Measurements from ENCODE around the gene GPR107. TPM values are rescaled to one million over a fixed set of nuclear protein-coding genes. Genes with fewer than 3 reads are reported as not detected.

Gene GPR107
- total RNA-seq, 1 experiment from 2014 or later: 13.8 TPM

DNA sequence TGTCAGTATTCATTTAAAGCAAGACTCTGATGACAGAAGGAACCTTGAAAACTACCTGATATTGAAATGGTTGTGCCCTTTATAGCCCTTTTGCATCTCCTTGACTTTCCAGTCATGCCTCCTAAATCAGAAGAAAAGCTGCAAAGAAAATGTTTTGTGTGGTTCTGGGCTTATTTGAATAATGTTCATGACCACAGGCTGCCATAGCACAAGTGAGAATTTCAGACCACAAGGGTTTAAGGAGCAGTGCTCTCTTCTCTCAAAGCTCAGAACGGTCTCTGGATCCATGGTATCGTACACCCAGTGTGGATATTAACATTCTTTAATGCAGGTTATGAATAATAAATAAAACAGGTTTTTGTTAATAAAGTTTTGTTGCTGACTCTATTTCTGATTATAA is 54.2 kb downstream of the GPR107 start:
- no peak for DNase-seq (ENCODE audit: low spot score)

DNA sequence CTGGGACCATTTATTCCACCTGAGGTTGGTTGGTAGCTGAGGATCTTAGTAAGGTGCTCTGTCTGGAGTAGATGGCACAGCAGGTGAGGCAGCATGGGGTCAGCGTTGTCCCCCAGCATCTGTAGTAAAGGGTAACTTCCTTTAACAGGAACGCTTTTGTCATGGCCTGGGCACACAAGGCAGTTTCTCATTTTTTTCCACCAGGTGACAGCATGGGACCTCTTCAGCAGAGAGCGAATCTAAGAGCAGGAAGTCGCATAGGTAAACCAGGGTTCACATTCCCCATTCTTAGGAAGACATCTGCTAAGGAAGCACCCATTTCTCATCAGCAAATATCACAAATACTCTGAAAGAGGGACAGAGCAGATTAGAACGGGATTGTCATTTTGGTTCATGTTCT is 56.5 kb downstream of the GPR107 start:
- no peak for DNase-seq (ENCODE audit: low spot score)

DNA sequence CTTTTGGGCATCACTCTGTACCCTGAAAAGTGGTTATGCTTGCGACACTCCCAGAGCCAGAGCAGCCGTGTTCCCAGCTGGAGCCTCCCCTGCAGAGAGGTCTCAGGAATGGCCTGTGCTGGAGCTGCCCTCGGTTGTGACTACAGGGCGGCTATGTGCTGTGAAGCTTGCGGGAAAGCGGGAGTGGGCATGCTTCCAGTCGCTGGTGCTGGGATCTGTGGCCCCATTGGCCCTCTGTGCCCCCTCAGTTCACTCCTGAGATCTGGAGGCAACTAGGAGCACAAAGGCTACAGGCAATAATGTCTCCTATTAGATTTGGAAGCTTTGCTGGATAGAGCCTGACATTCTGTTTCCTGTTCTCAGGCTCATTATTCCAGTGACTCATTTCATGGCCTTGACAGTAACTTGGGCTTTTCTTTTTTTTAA is 56.9 kb downstream of the GPR107 start:
- no peak for DNase-seq (ENCODE audit: low spot score)

DNA sequence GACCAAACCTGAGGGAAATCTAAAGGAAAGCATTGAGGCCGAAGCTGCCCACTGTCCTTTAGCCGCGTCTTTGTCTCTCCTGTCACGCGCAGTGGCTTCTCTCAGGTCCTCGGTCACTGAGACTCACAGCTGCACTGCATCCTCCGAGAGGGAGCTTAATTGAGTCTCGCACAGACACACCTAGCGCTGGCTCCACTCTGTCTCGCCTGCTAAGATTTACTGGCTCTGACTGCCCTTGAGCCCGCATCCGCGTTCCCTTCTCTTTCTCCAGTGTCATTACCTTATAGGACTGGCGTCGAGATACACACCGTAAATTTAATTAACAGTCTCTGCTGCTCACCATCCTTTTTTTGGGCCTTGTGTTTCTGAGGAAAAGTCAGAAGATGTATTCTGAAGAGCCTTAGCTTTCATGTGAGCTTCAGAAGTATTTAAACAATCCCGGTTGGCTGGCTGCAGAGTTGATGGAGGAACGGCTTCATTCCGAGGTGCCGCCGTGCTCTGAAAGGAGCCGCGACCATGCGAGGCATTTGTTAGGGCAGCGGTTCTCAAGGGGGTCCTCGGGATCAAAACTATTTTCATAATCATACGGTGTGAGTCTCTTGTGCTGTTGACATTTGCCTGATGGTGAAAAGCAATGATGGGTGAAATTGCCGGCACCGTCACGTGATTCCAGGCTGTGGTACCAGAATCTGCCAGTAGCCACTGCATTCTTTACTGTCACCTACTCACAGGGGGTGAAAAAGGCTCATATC is 58.3 kb downstream of the GPR107 start:
- no peak for DNase-seq (ENCODE audit: low spot score)

DNA sequence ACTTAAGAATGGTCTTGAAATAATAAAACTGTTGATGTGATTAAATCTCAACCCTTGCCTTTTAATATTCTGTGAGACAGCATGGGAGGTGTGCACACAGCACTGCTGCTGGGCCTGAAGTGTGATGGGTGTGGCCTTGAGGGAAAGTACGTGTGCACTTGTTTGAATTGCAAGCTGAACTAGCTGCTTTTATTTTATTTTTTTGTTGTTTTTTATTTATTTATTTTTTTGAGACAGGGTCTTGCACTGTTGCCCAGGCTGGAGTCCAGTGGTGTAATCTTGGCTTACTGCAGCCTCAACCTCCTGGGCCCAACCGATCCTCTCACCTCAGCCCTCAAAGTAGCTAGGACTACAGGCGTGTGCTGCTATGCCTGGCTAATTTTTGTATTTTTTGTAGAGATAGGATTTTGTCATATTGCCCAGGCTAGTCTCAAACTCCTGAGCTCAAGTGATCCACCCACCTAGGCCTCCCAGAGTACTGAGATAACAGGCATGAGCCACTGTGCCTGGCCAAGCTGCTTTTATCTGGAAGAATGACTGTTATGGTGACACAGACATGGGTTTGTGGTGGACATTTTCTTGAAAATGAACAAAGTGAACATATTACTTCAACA is 58.9 kb downstream of the GPR107 start:
- DNase-seq (ENCODE audit: low spot score): no peak

DNA sequence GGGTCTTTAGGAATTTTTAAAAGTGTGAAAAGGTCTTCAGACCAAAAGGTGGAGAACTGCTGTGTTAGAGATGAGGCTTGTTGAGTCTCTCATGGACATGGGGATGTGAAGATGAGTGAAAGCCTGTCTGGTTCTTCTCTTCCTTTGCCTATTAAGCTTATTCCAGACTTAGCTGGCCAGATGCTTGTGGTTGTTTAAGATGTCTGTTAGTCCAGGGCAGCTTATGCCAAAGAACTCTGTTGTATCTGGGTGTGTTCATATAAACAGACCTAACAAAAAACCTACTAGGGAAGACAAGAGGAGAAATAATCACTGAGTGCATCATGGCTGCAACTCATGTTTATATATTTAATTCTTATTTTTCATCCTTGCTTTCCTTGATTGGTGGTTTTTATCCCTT is 61.0 kb downstream of the GPR107 start:
- DNase-seq (ENCODE audit: low spot score): no peak

DNA sequence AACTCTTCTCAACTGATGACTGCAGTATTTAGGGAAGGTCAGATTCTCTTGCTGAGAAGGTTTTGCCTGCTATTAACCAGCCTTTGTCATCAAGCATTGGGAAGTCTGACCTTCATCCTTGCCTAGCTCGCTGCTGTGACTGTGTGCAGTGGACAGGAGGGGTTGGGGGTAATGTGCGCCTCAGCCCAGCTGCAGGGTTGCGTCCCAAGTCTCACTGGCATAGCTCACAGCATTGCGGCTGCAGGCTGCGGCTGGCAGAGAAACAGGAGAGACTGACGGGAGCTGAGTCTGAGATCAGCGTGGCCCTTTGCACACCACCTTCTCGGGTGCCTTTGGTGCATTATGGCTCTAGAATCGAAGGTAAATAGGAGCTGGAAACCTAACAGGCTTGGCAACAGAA is 62.6 kb downstream of the GPR107 start:
- no peak for DNase-seq (ENCODE audit: low spot score)

DNA sequence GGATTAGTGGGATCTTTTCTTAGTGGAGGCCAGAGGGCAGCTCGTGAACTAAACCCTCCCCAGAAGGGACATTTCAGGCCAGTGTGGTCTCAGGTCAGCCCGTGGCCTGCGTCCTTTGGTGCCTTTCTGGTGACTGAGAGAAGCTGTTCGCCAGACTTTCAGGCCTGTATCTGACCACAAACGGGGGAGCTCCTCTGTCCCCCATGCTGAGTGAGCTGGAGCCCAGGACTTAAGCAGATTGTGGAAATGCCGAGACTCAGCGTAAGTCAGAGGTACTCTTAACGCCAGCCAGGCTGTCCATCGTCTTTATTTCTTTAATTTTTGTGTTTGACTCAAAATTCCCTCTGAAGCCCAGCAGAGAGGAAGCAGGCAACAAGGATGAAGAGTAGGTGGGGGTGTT is 63.7 kb downstream of the GPR107 start:
- no peak for DNase-seq (ENCODE audit: low spot score)

DNA sequence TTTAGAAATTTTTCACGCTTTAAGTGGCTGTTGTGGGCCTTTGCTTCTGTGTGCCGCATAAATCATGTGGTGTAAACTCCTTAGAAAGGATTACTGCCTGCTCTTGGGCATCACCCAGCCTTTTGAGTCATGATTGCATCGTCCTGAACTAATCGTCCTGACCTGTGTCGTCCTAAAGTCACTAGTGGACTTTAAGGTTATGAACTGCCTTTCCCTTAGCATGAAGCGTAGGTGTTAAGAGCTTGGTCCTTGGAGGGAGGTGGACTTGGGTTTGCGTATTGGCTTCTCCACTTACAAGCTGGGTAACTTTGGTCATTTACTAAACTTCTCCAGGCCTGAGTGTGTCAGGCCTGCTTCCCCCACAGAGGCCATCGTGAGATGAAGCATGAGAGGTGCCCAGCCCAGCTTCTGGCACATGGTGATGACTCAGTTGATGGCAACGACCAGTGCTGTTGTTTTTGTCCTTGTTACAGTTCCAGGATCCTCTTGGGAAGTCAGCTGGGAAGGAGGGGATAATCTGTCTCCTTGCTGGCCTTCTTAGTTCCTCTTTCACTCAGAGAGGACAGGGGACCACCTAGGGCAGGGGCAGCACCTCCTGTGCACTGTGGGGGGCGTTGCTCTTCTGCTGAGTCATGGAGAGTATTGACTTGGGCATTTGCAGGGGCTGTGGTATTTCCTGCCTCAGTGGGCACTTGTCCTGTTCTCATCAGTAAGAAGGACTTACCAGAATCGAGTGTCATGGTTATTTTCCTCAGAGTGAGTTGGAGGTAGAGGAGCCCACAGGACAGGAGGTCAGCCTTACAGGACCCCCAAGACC is 64.3 kb downstream of the GPR107 start:
- DNase-seq (ENCODE audit: low spot score): no peak

DNA sequence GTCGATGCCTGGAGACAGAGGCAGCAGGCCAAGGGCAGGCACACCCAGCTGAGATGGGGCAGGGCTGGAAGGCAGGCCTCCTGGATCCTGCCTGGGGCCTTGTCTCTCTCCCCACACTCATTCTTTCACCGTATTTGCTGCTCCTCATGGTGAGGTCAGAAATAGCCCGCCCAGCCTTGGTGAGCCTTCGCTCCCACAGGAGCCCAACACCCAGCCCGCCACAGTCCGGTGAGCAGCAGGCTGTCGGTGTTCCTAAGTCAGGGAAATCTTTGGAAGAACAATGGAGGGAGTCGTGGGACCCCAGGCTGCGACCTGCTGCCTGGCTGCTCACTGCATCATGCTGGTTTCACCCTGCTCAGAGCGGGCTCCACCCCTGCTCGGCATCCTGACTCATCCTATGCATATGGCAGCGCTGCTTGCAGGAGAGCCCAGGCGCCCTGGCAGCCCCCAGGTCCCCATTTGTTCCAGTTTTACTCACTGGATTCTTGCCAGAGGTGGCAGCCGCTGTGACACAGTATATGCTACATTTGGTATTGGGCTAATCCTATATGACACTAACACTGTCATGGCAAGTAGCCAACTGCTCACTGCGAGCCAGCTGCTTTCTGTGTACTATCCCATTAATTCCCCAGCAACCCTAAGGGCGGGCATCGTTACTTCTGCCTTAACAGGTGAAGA is 65.3 kb downstream of the GPR107 start:
- DNase-seq (ENCODE audit: low spot score): no peak

DNA sequence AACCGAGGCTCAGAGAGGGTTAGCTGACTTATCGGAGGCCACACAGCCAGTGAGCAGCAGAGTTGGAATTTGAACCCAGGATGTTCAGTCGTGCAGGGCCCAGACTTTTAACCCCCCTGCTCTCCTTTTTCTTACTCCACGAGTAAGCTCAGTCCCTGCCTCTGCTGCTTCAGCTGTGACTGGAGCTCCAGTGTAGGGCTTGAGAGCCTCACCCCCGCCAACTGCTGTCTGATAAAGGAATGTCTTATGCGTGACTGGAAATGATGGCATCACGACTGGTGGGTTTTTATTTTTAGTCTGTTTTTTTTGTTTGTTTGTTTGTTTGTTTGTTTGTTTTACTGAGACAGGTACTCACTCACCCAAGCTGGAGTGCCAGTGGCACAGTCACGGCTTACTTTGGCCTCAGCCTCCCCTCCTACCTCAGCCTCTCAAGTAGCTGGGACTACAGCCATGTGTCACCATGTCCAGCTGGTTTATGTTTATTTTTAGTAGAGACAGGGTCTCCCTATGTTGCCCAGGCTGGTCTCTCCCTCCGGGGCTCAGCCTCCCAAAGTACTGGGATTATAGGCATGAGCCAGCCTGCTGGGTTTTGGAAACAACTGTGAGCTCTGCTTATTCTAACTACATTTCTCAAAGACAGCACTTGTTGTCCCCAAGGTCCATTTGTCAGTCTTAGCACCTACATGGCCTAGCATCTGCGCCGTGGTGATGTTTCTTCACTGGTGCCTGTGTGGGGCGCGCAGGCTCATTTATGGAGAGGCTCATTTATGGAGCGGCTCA is 66.0 kb downstream of the GPR107 start:
- no peak for DNase-seq (ENCODE audit: low spot score)

DNA sequence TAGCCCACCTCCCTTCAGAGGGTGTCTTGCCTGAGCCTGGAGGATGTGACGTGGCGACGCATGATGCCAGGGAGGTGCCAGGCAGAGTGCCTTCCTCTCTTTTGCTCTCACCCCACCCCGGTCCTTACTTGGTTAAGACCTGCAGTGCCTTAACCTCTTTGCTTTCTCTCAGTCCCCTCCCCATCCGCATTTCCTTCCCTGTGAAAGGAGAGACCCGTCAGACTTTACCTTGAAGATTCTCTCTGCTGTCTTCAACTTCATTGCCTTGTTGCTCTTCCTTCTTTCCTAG is 66.5 kb downstream of the GPR107 start:
- no peak for DNase-seq (ENCODE audit: low spot score)

DNA sequence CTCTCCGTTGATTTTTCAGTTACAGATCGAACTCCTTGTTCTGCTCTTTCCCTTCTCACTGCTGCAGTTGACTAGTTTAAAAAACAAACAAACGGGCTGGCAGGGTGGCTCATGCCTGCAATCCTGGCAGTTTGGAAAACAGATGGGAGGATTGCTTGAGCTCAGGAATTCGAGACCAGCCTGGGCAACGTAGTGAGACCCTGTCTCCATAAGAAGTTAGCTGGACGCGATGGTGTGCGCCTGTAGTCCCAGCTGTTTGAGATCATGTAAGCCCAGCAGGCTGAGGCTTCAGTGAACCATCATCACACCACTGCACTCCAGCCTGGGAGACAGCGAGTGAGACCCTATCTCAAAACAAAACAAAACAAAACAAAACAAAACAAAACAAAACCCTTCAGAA is 67.1 kb downstream of the GPR107 start:
- no peak for DNase-seq (ENCODE audit: low spot score)

DNA sequence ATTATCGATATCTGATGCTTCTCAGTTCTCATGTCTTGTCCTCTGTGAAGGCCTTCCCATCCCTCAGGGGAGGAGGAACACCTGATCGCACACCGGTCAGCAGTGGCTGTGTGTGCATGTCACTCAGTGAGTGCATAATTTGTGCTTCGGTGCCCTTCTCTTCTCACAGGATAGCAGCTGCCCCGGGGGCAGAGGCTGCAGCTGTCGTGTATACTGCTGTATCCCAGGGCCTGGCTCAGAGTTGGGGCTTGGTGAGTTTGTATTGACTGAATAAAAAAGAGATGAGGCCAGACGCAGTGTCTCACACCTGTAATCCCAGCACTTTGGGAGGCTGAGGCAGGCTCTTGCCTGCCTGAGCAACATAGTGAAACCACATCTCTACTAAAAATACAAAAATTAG is 68.8 kb downstream of the GPR107 start:
- DNase-seq (ENCODE audit: low spot score): no peak

DNA sequence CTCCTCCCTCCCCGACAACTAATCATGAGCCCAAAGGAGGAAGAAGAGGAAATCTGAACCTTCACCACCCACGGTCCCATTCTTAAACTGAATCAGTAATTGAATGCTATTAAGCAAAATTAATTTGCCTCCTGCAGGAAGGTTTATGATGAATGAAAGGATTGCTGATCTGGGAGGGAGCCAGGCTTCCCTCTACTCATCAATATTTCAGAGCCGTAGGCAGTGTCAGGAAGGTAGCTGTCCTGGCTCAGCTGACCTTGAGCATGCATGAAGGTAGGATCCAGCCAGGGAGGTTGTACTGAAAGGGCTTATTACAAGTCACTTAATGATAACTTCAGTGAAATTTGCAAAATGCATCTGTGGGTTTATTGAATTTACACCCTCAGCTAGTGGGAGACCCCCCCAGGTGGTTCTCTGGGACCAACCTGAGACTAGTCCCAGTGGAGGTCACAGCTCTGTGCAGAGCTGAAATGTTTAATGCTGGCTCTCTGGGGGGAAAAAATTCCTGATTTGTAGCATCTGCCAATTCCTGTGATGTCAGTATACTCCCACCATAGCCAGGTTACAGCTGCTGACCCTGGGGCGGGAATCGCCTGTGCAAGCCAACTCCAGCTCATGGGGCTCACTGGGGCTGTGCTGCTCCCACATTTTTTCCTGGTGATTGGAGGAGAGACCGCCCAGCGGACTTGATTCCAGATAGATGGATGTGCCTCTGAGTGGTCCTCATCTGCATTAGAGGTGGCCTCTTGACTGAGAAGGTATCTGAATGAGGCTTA is 70.6 kb downstream of the GPR107 start:
- DNase-seq (ENCODE audit: low spot score): no peak

DNA sequence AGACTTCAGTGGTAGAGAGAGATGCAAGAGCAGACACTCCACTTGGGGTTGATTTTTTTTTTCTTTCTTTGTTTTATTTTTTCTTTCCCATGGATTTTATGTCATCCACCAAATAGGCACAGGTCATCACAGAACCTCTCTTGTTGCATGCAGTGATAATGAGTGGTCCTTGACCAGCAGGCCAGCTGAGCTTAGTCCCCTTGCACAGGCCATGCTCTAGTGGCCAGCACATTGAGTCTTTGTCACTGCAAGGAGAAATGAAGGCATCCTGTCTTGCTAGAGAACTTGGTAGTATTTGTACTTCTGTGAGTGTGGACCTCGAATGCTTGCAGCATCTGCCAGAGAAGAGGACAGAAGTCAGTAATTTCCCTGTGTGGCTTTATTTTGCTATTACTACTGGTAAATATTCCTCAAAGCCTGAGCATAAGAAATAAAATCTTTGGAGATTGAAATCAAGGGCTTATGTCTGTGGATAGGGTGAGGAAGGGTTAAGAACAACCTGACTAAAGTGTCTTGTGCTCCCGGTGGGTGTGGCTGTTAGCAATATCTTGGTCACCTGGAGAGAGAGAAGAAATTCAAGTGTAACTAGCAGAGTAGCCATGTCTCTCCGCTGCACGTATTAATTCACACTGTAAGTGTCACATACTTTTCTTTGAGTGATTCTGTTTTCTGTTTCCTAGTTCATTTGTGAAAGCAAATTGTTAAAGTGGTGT is 73.2 kb downstream of the GPR107 start:
- DNase-seq (ENCODE audit: low spot score): no peak

DNA sequence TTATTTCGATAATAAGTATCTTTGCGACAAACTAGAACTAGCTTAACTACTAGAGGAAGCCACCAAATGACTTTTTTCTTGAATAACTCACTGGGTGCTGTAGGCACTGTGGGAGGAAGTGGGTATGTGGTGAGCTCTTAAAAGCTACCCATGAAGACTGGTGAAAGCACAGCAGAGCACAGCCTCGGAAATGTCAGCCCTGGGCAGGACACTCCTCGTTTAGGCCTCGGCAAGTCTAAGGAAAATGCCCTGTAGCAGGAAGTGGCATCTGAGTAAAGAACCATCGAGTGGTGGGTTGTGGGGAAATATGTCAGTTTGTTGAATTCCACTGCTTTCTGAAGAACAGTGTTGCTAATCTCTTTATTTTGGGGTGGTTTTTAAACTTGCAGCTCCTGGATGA is 74.5 kb downstream of the GPR107 start:
- no peak for DNase-seq (ENCODE audit: low spot score)

DNA sequence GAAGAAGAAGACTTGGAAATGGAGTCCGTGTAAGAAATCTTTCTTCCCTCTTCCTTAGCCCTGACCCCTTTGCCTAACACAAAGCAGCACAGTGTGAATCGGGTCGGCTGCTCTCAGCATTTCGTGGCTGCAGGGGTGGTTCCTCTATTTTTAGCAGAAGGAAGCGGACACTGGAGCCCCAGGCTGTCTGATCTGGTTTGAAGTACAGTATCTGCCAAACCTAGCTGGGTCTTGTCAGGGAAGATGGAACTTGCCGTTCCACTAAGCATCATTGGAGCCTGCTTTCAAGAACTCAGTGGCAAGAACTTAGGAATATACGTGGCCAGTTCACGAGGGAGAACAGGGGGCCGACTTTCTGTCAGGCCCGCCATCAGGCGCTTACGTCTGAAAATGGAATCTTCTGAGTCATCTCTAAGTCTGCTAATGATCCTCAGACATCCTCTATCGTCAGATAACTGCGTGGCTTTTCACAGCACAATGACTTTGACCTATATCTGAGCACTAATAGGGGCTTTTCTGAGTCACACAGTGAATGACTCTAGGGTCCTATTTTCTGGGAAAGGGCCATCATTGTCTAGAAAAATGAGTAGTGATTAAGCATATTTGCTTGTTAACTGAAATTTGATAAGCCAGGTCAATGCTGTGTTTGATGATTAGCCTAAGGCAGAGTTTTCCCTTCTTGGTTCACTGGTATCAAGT is 75.2 kb downstream of the GPR107 start:
- DNase-seq (ENCODE audit: low spot score): no peak

DNA sequence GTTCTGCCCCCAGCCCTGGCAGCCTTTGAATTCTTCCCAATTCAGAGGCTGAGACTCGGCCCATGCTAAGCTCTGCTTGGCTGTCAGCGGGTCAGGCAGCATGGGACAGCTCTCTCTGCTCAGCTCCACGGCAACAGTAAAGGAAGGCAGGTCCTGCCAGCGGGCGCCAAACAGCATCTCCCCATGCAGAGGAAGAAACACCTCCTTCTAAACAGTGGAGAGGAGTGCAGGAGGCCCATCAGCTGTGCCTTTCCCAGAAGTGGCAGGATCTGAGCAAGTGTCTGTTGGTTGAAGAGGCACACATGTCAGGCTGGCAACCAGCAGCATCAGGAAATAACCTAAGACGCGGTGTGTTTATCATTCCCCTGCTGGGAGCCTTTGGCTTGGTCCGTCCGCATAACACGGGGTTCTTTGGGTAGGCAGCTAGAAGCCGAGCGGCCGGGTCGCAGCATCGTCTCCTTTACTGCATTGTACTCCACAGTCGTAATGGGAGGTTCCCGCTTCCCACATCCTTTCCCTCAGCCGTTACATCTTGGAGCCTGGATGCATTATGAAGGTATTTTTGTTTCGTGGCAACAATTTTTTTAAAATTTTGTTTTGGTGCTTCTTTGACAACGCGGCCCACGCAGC is 75.8 kb downstream of the GPR107 start:
- DNase-seq (ENCODE audit: low spot score): no peak

All from HT-29 (cell line).